IPS-20b (cell line): ENCODE measurements around the gene MYO10.
A peak's percentile ranks its signal among the peaks of the same experiment; 100 is the strongest.

ENCODE experiments used
- H3K27ac ChIP-seq: one replicate; pipeline ENCODE4 v1.5.1; 2013; ENCODE audit warnings: low read length
- H3K27me3 ChIP-seq: 2 replicates; pipeline ENCODE4 v1.6.1; 2013; ENCODE audit warnings: mild to moderate bottlenecking, low read length, inconsistent platforms; ENCODE audit not compliant: insufficient read depth
- H3K36me3 ChIP-seq: 2 replicates; pipeline ENCODE4 v1.6.1; 2013; ENCODE audit warnings: low read depth, mild to moderate bottlenecking, inconsistent platforms, low read length, moderate library complexity; ENCODE audit not compliant: insufficient read depth
- H3K4me1 ChIP-seq: 2 replicates; pipeline ENCODE4 v1.6.1; 2013; ENCODE audit warnings: mild to moderate bottlenecking, control low read depth, inconsistent platforms, low read length, moderate library complexity; ENCODE audit not compliant: insufficient read depth
- H3K4me3 ChIP-seq: 2 replicates; pipeline ENCODE4 v1.5.1; 2013; ENCODE audit warnings: mild to moderate bottlenecking, low read length, inconsistent platforms
- H3K9ac ChIP-seq: 2 replicates; pipeline ENCODE4 v1.6.1; 2013; ENCODE audit warnings: low read depth, mild to moderate bottlenecking, inconsistent platforms, low read length, moderate library complexity
- H3K9me3 ChIP-seq: 2 replicates; pipeline ENCODE4 v1.6.1; 2013; ENCODE audit warnings: mild to moderate bottlenecking, low read depth, low read length, inconsistent platforms; ENCODE audit not compliant: insufficient read depth

Gene MYO10

DNA sequence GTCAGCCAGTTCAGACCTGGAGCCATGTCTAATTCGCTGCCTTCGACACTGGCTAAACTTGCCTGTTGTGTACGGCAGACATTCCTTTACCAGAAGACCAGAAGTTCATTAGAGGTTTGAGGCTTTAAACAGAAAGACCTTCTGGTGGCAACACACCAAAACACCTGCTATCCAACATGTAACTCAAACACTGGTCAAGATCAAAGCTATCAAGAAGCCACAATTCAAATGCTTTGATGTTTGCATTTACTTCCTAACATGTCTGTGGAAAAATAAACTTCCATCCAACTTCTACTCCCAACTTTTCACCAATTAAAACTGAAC lies 228.3 kb downstream of the MYO10 start:
- Histone ChIP-seq H3K4me1 (peaks cover 16% of the 10 kb centered on the region), H3K4me3 (no peak overlapping the region), H3K27me3 (no peaks in the 10 kb centered on the region), H3K9ac (no peak overlapping the region), H3K27ac (no peak overlapping the region), H3K36me3 (peaks cover 72% of the 10 kb centered on the region), H3K9me3 (no peaks in the 10 kb centered on the region)

DNA sequence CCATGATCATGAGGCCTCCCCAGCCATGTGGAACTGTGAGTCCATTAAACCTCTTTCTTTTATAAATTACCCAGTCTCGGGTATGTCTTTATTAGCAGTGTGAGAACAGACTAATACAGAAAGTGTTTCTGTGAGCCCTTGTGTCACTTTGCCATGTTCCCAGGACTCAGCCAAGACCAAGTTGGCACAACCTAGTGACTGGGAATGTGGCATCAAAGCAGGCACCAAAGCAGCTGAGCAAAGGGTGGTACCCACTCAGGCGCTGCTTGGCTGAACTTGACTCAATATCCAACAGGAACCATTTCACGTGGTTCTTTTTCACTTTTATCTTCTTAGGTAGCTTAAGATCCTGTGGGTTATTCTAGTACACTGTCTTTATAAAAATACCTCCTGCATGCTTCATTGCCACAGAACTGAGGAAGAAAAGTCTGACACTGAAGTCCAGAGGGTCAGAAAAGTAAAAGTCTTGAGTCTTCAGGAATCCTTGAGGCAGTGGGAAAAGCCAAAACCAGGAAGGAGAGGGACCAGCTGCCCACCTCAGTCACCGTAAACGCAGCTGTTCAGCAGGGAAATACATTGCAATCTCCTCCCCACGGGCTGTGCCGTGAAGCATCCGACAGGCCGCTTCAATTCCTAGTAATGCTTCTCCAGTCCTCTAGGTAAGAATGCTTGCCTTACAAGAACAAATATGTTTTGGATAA lies 228.8 kb downstream of the MYO10 start:
- Histone ChIP-seq H3K27ac (no peak overlapping the region), H3K36me3 (peaks cover 76% of the 10 kb centered on the region), H3K9me3 (no peaks in the 10 kb centered on the region), H3K9ac (no peak overlapping the region), H3K4me1 (peaks cover 16% of the 10 kb centered on the region), H3K27me3 (no peaks in the 10 kb centered on the region), H3K4me3 (no peak overlapping the region)

DNA sequence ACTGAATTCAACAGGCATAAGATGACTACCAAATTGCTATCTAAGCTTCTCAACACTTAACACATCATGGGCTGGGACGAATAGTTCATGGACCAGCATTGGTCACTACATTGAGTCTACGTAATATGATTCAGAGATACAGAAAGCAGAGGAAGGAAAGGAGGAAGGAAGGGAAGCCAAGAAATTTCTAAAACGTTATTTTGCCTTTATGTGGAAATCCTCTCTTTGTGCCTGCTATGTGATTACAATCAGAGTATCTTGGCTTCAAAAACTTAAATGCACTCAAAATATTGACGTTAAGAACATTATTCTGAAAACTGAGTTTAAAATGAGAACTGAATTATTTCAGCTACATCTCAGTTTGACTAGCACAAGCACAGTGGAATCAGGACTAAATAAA lies 231.1 kb downstream of the MYO10 start:
- Histone ChIP-seq H3K4me1 (peaks cover 21% of the 10 kb centered on the region), H3K9me3 (no peaks in the 10 kb centered on the region), H3K36me3 (peaks cover 87% of the 10 kb centered on the region), H3K27ac (no peak overlapping the region), H3K9ac (no peak overlapping the region), H3K27me3 (no peaks in the 10 kb centered on the region), H3K4me3 (no peak overlapping the region)

DNA sequence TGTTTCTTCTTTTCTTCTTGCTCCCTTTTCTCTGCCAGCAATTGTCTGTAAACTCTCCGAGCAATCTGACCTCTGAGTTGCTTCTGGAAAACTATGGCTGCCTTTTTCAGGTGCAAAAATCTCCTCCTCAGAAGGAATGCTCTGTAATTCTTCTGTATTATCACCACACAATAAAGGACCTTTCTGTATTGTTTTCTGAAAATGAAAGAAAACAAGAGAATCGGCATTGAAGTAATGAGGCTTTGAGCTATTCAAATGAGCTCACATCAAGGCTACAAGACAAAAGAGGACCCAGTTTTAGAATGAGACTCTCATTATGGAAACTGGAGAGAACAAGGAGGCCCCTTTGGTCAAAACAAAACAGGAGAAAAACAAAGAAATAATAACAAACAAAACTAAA lies 233.1 kb downstream of the MYO10 start:
- Histone ChIP-seq H3K4me3 (0 out of 2 replicates have a peak overlapping the region, but pooled peaks have one; percentile 1), H3K9me3 (no peaks in the 10 kb centered on the region), H3K9ac (no peak overlapping the region), H3K4me1 (peaks cover 21% of the 10 kb centered on the region), H3K27me3 (no peaks in the 10 kb centered on the region), H3K36me3 (peaks cover 87% of the 10 kb centered on the region), H3K27ac (peak overlapping the region; percentile 40)

DNA sequence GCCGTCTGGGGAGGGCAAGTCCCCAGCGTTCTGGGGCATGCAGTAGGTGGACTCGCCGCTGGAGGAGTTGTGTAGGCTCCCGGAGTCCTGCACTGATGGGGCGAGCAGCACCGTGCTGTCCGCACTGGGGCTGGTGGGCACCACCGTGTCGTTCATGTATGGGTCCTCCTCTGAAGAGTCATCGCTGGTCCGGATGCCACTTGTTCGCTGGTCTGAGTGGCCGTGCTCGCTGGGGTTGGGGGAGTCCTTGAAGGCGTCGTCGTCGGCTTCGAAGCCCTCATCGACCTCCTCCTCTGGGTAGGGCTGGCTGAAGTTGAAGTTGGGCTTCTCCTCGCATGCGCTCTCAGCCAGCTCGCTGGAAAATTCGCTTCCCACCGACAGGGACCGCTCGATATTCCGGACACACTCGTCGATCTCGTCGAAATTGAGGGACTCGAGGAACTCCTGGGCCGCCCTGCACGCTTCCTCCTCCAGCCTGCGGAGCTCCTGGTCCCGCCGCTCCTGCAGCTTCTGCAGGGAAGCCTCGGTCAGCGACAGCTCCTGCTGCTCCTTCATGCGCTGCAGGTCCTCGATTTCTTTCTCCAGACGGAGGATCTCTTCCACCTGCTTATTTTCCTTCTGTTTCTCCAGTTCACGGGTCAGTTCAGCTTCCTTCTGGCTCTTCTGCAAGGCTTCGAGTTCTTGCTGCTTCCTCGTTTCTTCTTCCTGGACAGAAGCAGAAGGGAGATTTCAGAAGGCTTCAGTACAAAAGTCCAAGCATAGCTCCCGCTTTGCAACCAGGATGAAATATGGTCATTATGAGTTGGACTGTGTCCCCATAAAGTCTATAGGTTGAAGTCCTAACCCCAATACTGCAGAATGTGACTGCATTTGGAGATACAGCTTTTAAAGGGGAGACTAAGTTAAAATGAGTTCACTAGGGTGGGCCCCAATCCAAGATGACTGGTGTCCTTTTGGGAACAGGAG lies 234.7 kb downstream of the MYO10 start:
- Histone ChIP-seq H3K27ac (peak overlapping the region; percentile 40), H3K4me1 (peaks cover 21% of the 10 kb centered on the region), H3K27me3 (no peaks in the 10 kb centered on the region), H3K9me3 (no peaks in the 10 kb centered on the region), H3K36me3 (peaks cover 87% of the 10 kb centered on the region), H3K9ac (peak overlapping the region; percentile 46; the same call in 1 of the 2 replicates), H3K4me3 (no peak overlapping the region)

DNA sequence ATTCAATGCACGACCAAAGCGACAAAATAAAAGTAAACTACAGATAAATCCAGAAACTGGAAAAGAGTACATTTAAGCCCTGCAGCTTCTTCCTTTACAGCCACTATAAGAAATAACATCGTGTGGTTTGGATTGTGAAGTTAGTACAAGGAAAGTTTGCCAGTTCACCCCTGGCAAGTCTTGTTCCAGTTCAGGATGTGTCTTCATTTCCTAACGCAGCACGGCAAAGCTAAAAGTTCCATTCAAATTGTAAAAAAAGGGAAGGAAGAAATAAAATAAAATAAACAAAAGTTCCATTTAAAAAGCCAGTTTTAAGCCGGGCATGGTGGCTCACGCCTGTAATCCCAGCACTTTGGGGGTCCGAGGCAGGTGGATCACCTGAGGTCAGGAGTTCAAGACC lies 236.0 kb downstream of the MYO10 start:
- peaks cover 90% of the 10 kb centered on the region for H3K36me3 ChIP-seq
- H3K9me3 ChIP-seq: no peaks in the 10 kb centered on the region
- no peaks in the 10 kb centered on the region for H3K27me3 ChIP-seq
- peaks cover 21% of the 10 kb centered on the region for H3K4me1 ChIP-seq
- no peak overlapping the region for H3K4me3 ChIP-seq
- no peak overlapping the region for H3K27ac ChIP-seq
- H3K9ac ChIP-seq: no peak overlapping the region

DNA sequence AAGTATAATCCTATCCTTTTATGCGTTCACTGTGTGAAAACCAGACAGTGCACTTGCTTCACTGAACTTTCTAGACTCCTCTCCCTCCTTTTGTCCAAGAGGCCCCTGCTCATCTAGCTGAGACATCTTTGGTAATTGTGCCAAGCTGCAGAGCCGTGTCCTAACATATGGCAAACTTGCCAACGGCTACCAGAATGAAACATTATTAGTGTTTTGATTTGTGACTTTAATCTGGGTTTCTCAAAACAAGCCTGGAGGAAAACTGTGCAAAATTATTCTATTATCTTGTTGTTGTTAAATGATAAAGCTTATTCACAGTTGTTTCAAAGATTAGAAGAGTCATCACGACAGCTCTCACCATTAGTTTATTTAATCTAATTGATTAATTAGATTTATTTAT lies 240.3 kb downstream of the MYO10 start:
- no peak overlapping the region for H3K4me3 ChIP-seq
- no peaks in the 10 kb centered on the region for H3K4me1 ChIP-seq
- no peak overlapping the region for H3K9ac ChIP-seq
- H3K27me3 ChIP-seq: no peaks in the 10 kb centered on the region
- H3K9me3 ChIP-seq: no peaks in the 10 kb centered on the region
- H3K27ac ChIP-seq: no peak overlapping the region
- H3K36me3 ChIP-seq: peaks cover 94% of the 10 kb centered on the region

DNA sequence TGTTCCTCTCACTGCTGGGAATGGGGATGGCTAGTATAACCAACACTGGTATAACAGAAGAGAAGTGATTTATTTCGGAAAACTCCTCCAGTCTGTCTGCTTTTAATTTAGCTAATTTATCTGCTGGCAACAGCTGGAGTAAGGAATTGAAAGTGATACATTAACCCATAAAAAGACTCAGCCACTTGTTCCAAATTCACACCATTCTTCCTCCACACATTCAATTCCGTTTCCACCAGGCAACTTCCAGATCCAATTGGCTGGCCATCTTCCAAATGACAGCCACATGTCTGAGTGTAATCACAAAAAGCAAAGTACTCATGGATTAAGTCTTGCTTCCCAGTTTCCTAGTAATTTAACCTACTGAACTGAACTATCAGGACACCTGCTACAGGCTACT lies 242.2 kb downstream of the MYO10 start:
- Histone ChIP-seq H3K27ac (no peak overlapping the region), H3K36me3 (peaks cover 93% of the 10 kb centered on the region), H3K4me3 (no peak overlapping the region)

DNA sequence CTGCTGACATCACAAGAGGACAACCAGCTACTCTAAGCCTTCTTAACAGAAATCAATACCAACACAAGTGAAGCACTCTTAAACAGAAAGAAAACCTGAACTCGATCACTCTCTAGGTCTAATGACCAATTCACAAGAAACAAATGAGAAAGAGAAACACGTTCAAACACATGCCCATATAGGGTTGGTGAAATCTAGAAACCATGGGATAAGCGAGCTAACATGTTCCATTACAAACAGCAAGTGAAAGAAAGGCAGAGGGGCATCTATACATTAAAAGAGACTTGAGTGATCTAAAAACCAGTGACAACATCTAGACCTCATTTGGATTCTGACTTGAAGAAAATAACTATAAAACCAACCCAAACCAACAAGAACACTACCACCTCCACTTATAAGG lies 244.4 kb downstream of the MYO10 start:
- H3K9ac ChIP-seq: no peak overlapping the region
- H3K4me3 ChIP-seq: no peak overlapping the region
- peaks cover 93% of the 10 kb centered on the region for H3K36me3 ChIP-seq
- 0 out of 2 replicates have a peak, but pooled peaks cover 3% of the 10 kb centered on the region for H3K4me1 ChIP-seq
- H3K9me3 ChIP-seq: no peaks in the 10 kb centered on the region
- no peak overlapping the region for H3K27ac ChIP-seq
- H3K27me3 ChIP-seq: no peaks in the 10 kb centered on the region

More for the DNA sequence above, 242.2 kb downstream of the MYO10 start:
- H3K27me3 ChIP-seq: no peaks in the 10 kb centered on the region
- H3K9ac ChIP-seq: no peak overlapping the region
- H3K9me3 ChIP-seq: no peaks in the 10 kb centered on the region
- 0 out of 2 replicates have a peak, but pooled peaks cover 3% of the 10 kb centered on the region for H3K4me1 ChIP-seq

DNA sequence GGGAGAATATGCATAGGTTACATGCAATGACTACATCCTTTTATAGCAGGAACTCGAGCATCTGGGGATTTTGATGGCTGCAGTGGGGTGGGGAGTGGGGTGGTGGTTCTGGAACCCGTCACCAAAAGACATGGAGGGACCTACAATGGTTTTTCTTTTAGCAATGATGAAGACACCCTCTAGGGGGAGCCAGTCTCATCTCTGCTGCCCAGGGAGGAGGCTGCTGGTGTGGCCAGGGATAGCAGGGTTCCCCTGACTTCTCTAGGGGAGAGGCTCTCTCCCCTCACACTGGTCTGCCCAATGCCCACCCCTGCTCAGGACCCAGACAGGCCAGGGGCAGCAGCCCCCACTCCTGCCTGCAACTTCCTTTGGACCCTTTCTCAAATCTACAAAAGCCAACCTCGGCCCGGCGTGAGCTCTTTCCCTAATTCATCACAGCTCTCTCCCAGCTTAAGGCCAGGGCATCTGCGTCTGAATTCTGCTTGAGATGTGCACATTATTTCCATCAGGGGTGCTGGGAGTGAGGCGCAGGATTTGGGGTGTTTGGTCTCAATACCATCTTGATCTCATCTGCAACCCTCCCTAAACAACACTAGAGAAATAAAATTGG lies 245.7 kb downstream of the MYO10 start:
- Histone ChIP-seq H3K36me3 (peaks cover 93% of the 10 kb centered on the region), H3K9ac (no peak overlapping the region), H3K9me3 (no peaks in the 10 kb centered on the region), H3K4me3 (no peak overlapping the region), H3K4me1 (0 out of 2 replicates have a peak, but pooled peaks cover 3% of the 10 kb centered on the region), H3K27me3 (no peaks in the 10 kb centered on the region), H3K27ac (no peak overlapping the region)

DNA sequence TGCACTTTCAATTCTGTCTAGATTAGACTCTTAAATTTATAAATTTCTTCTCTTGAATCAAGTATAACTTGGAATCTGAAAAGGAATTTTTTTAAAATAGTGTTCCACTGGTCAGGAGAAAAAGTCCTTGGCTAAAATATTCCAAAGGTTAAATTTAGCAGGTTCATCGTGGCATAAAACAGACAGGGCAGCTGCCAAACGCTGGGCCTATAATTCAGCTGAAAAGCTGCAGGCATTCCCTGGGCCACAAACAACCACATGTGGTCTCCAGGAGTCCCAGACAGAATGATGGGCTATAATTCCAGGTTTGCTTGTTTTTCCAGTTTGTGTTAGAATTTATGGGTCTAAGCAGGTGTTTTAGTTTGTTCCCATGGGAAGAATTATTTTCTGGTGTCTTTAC lies 248.2 kb downstream of the MYO10 start:
- Histone ChIP-seq H3K4me3 (no peak overlapping the region), H3K27ac (no peak overlapping the region), H3K9me3 (no peaks in the 10 kb centered on the region), H3K9ac (no peak overlapping the region), H3K4me1 (0 out of 2 replicates have a peak, but pooled peaks cover 3% of the 10 kb centered on the region), H3K27me3 (no peaks in the 10 kb centered on the region), H3K36me3 (peaks cover 93% of the 10 kb centered on the region)
